Tongue (tissue), 1 donor: ENCODE results near the gene ITGAX. TPM values are rescaled to one million over a fixed set of nuclear protein-coding genes. Genes with fewer than 3 reads are reported as not detected.

Experiments
- total RNA-seq: library from RNA; depleted of rRNA; stranded (reverse); fragments of >200 nt; gene quantifications from one replicate; pipeline ENCODE4 v1.2.3, GENCODE V29; 2014

Gene ITGAX
- total RNA-seq, 1 donor from 2014 or later: 2.7 TPM

Other genes with a start within 250 kb of the ITGAX start
- gene BCKDK, start 246.8 kb upstream of the ITGAX start, total RNA-seq: 13.0 TPM
- gene KAT8, start 237.5 kb upstream of the ITGAX start, total RNA-seq: 55.5 TPM
- gene PRSS8, start 219.4 kb upstream of the ITGAX start, total RNA-seq: 17.6 TPM
- not detected for gene PRSS36, start 205.1 kb upstream of the ITGAX start, total RNA-seq
- 82.2 TPM for gene FUS, start 175.0 kb upstream of the ITGAX start, total RNA-seq
- gene PYCARD, start 152.4 kb upstream of the ITGAX start, total RNA-seq: 15.2 TPM
- 117 TPM for gene TRIM72, start 141.1 kb upstream of the ITGAX start, total RNA-seq
- not detected for gene PYDC1, start 138.0 kb upstream of the ITGAX start, total RNA-seq
- gene ITGAM, start 95.2 kb upstream of the ITGAX start, total RNA-seq: 4.1 TPM
- gene ITGAD, start 38.2 kb downstream of the ITGAX start, total RNA-seq: not detected
- gene COX6A2, start 73.2 kb downstream of the ITGAX start, total RNA-seq: 63.5 TPM
- 3.2 TPM for gene ZNF843, start 87.6 kb downstream of the ITGAX start, total RNA-seq
- gene ARMC5, start 104.3 kb downstream of the ITGAX start, total RNA-seq: 7.2 TPM
- 57.7 TPM for gene TGFB1I1, start 117.0 kb downstream of the ITGAX start, total RNA-seq
- gene SLC5A2, start 127.9 kb downstream of the ITGAX start, total RNA-seq: not detected
- gene RUSF1, start 153.2 kb downstream of the ITGAX start, total RNA-seq: 58.9 TPM
- gene AHSP, start 172.7 kb downstream of the ITGAX start, total RNA-seq: 4.2 TPM